GM21367 (cell line): ENCODE data around the gene MARK1.
"Not testable (repeated sequence)": the region's sequence is repeated elsewhere in the genome, so short reads cannot be mapped to it uniquely, and the experiment has no call there.

ENCODE experiments used
- ATAC-seq: cut with Tn5 transposase; IDR thresholded peaks from one replicate; pipeline ENCODE4 v1.9.1; 2021; ENCODE audit not compliant: unreplicated experiment

MARK1 gene

GRCh38 chr1:220605651-220606050 is 77.7 kb downstream of the MARK1 start:
- ATAC-seq: not testable (repeated sequence)

GRCh38 chr1:220611100-220611499 is 83.2 kb downstream of the MARK1 start:
- not testable (repeated sequence) for ATAC-seq

- ATAC-seq: no peak
Measured at GRCh38 chr1:220616836-220617235, 88.9 kb downstream of the MARK1 start.

- no peak for ATAC-seq
Measured at GRCh38 chr1:220628431-220628830, 100.5 kb downstream of the MARK1 start.

GRCh38 chr1:220631238-220631815 is 103.4 kb downstream of the MARK1 start:
- no peak for ATAC-seq

GRCh38 chr1:220637759-220638158 is 109.8 kb downstream of the MARK1 start:
- no peak for ATAC-seq

GRCh38 chr1:220642285-220642684 is 114.3 kb downstream of the MARK1 start:
- no peak for ATAC-seq

GRCh38 chr1:220652995-220653394 is 125.1 kb downstream of the MARK1 start:
- ATAC-seq: no peak

- ATAC-seq: peak; percentile 98
Measured at GRCh38 chr1:220655509-220655908, 127.6 kb downstream of the MARK1 start.

- no peak for ATAC-seq
Measured at GRCh38 chr1:220655961-220656740, 128.2 kb downstream of the MARK1 start.

- ATAC-seq: no peak
Measured at GRCh38 chr1:220666349-220666748, 138.4 kb downstream of the MARK1 start.

- no peak for ATAC-seq
Measured at GRCh38 chr1:220669005-220669404, 141.1 kb downstream of the MARK1 start.

GRCh38 chr1:220670365-220670764 is 142.4 kb downstream of the MARK1 start:
- ATAC-seq: no peak

- no peak for ATAC-seq
Measured at GRCh38 chr1:220673921-220674320, 146.0 kb downstream of the MARK1 start.

GRCh38 chr1:220677251-220677650 is 149.3 kb downstream of the MARK1 start:
- ATAC-seq: no peak

- ATAC-seq: peak; percentile 98
Measured at GRCh38 chr1:220680085-220680687, 152.2 kb downstream of the MARK1 start.

- no peak for ATAC-seq
Measured at GRCh38 chr1:220681220-220681880, 153.4 kb downstream of the MARK1 start.

- no peak for ATAC-seq
Measured at GRCh38 chr1:220682901-220683576, 155.1 kb downstream of the MARK1 start.

GRCh38 chr1:220683716-220684115 is 155.8 kb downstream of the MARK1 start:
- not testable (repeated sequence) for ATAC-seq

- ATAC-seq: no peak
Measured at GRCh38 chr1:220684890-220685289, 157.0 kb downstream of the MARK1 start.

GRCh38 chr1:220685879-220686278 is 157.9 kb downstream of the MARK1 start:
- no peak for ATAC-seq
